Effector memory CD4-positive, alpha-beta T cell (primary cell): Measurements from ENCODE around the gene ZNF154.
"Not testable (repeated sequence)": the region's sequence is repeated elsewhere in the genome, so short reads cannot be mapped to it uniquely, and the experiment has no call there.

Experiments used
- DNase-seq, 3 donors: peaks; one replicate each; pipeline ENCODE4 v3.0.0-alpha.2; 2020
- H3K27ac ChIP-seq: 2 replicates; pipeline ENCODE4 v1.7.0; 2013; ENCODE audit warnings: mild to moderate bottlenecking, low read length, moderate library complexity; ENCODE audit not compliant: insufficient read depth, poor library complexity, severe bottlenecking
- H3K27me3 ChIP-seq: replicated peaks from 2 replicates; pipeline ENCODE4 v1.7.0; 2013; ENCODE audit warnings: mild to moderate bottlenecking, low read length; ENCODE audit not compliant: insufficient read depth, control insufficient read depth, poor library complexity, severe bottlenecking
- H3K36me3 ChIP-seq: 2 replicates; pipeline ENCODE4 v1.7.0; 2013; ENCODE audit warnings: mild to moderate bottlenecking, low read length, moderate library complexity; ENCODE audit not compliant: control insufficient read depth, insufficient read depth
- H3K4me1 ChIP-seq: 2 replicates; pipeline ENCODE4 v1.7.0; 2013; ENCODE audit warnings: low read length, mild to moderate bottlenecking; ENCODE audit not compliant: control insufficient read depth, insufficient read depth, poor library complexity, severe bottlenecking
- H3K4me3 ChIP-seq: 2 replicates; pipeline ENCODE4 v1.7.0; 2013; ENCODE audit warnings: low read length, low read depth, mild to moderate bottlenecking; ENCODE audit not compliant: insufficient read depth, poor library complexity, severe bottlenecking
- H3K9me3 ChIP-seq: 2 replicates; pipeline ENCODE4 v1.7.0; 2013; ENCODE audit warnings: mild to moderate bottlenecking, low read length, moderate library complexity; ENCODE audit not compliant: control insufficient read depth
- total RNA-seq, 3 donors: gene quantifications; one replicate each; lab custom pipeline; 2026; lab: John Stamatoyannopoulos, UW

ZNF154 gene
- 8.1 to 15.3 (median 13.8) reads per million in 3 donors for total RNA-seq

- H3K27ac ChIP-seq: peak within 1 kb of the TSS; percentile 68
- peak in 2 of 3 donors; percentile 2 to 12 for DNase-seq
Measured at GRCh38 chr19:57708641-57709361, at the start of gene ZNF154. Gene ZNF154, minus strand, starts transcription at chr19:57709204. Its CDS starts 233 bp downstream, at chr19:57708971.

GRCh38 chr19:57757941-57758340 is 48.9 kb upstream of the ZNF154 start:
- peaks cover 53% of the 10 kb centered on the region for H3K9me3 ChIP-seq
- no peaks in the 10 kb centered on the region for H3K4me1 ChIP-seq
- no peak overlapping the region for H3K27ac ChIP-seq
- no peaks in the 10 kb centered on the region for H3K27me3 ChIP-seq
- H3K36me3 ChIP-seq: peaks cover 41% of the 10 kb centered on the region
- H3K4me3 ChIP-seq: no peak overlapping the region
- DNase-seq: no peak

More at GRCh38 chr19:57708641-57709361, at the start of gene ZNF154:
- peaks cover 29% of the 10 kb centered on the region for H3K9me3 ChIP-seq
- H3K4me1 ChIP-seq: no peaks in the 10 kb centered on the region
- H3K4me3 ChIP-seq: peak within 1 kb of the TSS; percentile 47
- peaks cover 16% of the 10 kb centered on the region for H3K36me3 ChIP-seq
- H3K27me3 ChIP-seq: no peaks in the 10 kb centered on the region

GRCh38 chr19:57755031-57755430 is 46.0 kb upstream of the ZNF154 start:
- Histone ChIP-seq H3K9me3 (peaks cover 64% of the 10 kb centered on the region), H3K4me1 (no peaks in the 10 kb centered on the region), H3K36me3 (peaks cover 61% of the 10 kb centered on the region), H3K27me3 (no peaks in the 10 kb centered on the region), H3K4me3 (no peak overlapping the region), H3K27ac (no peak overlapping the region)
- DNase-seq: no peak

GRCh38 chr19:57754091-57754673 is 45.2 kb upstream of the ZNF154 start:
- H3K4me1 ChIP-seq: peaks cover 2% of the 10 kb centered on the region
- peaks cover 65% of the 10 kb centered on the region for H3K9me3 ChIP-seq
- H3K27ac ChIP-seq: no peak overlapping the region
- H3K4me3 ChIP-seq: no peak overlapping the region
- no peaks in the 10 kb centered on the region for H3K27me3 ChIP-seq
- peaks cover 61% of the 10 kb centered on the region for H3K36me3 ChIP-seq
- DNase-seq: no peak

- peaks cover 48% of the 10 kb centered on the region for H3K36me3 ChIP-seq
- no peak for DNase-seq
- no peak overlapping the region for H3K4me3 ChIP-seq
- no peaks in the 10 kb centered on the region for H3K27me3 ChIP-seq
- H3K9me3 ChIP-seq: peaks cover 24% of the 10 kb centered on the region
- H3K27ac ChIP-seq: no peak overlapping the region
- peaks cover 12% of the 10 kb centered on the region for H3K4me1 ChIP-seq
Measured at GRCh38 chr19:57748029-57748428, 39.0 kb upstream of the ZNF154 start.

GRCh38 chr19:57747472-57747807 is 38.4 kb upstream of the ZNF154 start:
- Histone ChIP-seq H3K36me3 (peaks cover 42% of the 10 kb centered on the region), H3K27me3 (no peaks in the 10 kb centered on the region), H3K4me3 (peak overlapping the region; percentile 98), H3K27ac (no peak overlapping the region), H3K4me1 (peaks cover 12% of the 10 kb centered on the region), H3K9me3 (peaks cover 19% of the 10 kb centered on the region)
- DNase-seq: no peak

- peaks cover 15% of the 10 kb centered on the region for H3K9me3 ChIP-seq
- H3K27me3 ChIP-seq: no peaks in the 10 kb centered on the region
- peak; percentile 61 to 74 (median 67) for DNase-seq
- H3K4me3 ChIP-seq: peak within 1 kb of the TSS; percentile 98
- H3K27ac ChIP-seq: peak within 1 kb of the TSS; percentile 74
- peaks cover 12% of the 10 kb centered on the region for H3K4me1 ChIP-seq
- H3K36me3 ChIP-seq: peaks cover 37% of the 10 kb centered on the region
Measured at GRCh38 chr19:57746580-57747471, 37.8 kb upstream of the ZNF154 start, which contains the start of gene ZNF776. Gene ZNF776, plus strand, starts transcription at chr19:57746815. Its CDS starts 244 bp downstream, at chr19:57747059.

- DNase-seq, H3K4me1 ChIP-seq, H3K36me3 ChIP-seq, H3K27me3 ChIP-seq, H3K4me3 ChIP-seq, H3K27ac ChIP-seq, H3K9me3 ChIP-seq: not testable (repeated sequence)
Measured at GRCh38 chr19:57738770-57739169, 29.8 kb upstream of the ZNF154 start.

- H3K4me1 ChIP-seq, H3K4me3 ChIP-seq, H3K36me3 ChIP-seq, H3K27me3 ChIP-seq, H3K9me3 ChIP-seq, DNase-seq, H3K27ac ChIP-seq: not testable (repeated sequence)
Measured at GRCh38 chr19:57738320-57738719, 29.3 kb upstream of the ZNF154 start.
